ENCODE results near the gene LRRTM4. TPM values are rescaled to one million over a fixed set of nuclear protein-coding genes. Genes with fewer than 3 reads are reported as not detected.

The LRRTM4 gene
- total RNA-seq, 2 donors from 2014 or later = 7.0 to 21.1 TPM

DNA sequence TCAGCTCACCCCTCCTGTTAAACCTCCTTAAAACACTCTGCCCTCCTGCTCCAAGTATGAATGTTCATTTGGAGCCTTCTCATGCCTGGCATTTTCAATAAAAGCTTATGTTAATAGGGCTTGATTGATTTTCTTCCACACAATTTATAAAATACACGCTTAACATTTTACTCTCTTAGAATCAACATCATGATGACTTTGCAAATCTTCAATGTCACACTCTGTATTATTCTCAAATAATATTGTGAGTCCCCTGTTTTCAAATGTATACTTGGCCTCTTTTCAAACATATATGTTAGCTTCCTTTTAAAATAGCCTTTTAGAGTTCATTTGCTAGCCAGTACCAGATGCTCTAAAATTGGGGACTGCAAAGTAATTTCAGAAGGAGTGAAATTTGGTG is 520.3 kb downstream of the LRRTM4 start:
- WGBS, 2 experiments (ENCODE audit: insufficient coverage in 1 of 2, insufficient read length in 1 of 2) = 92 to 100% methylated on average over 1 of the region's 1 CpG
- Mint-ChIP-seq H3K27ac (no peak overlapping the region), H3K9me3 (peaks cover 7% of the 10 kb centered on the region), H3K36me3 (ENCODE audit: low read depth) (peaks cover 24% of the 10 kb centered on the region), H3K4me1 (peaks cover 7% of the 10 kb centered on the region), H3K27me3 (ENCODE audit: insufficient read depth) (peaks cover 1% of the 10 kb centered on the region), H3K4me3 (no peak overlapping the region)
- no peak overlapping the region for H3K27ac ChIP-seq (ENCODE audit: low read depth, low read length)
- no peaks in the 10 kb centered on the region for H3K36me3 ChIP-seq (ENCODE audit: control insufficient read depth, insufficient read depth, low read length)
- DNase-seq = no peak
- no peaks in the 10 kb centered on the region for H3K4me1 ChIP-seq (ENCODE audit: control insufficient read depth, insufficient read depth, low read length)
- no peaks in the 10 kb centered on the region for H3K27me3 ChIP-seq (ENCODE audit: control insufficient read depth, insufficient read depth, low read length, poor library complexity, severe bottlenecking)
- no peak for TF ChIP-seq CTCF (conservative IDR thresholded peaks at IDR 0.05)
- no peak overlapping the region for H3K4me3 ChIP-seq (ENCODE audit: low read length)
- H3K9me3 ChIP-seq (ENCODE audit: control insufficient read depth, low read length) = peaks cover 9% of the 10 kb centered on the region
- H3K9ac ChIP-seq (ENCODE audit: extremely low read depth, low read length, poor library complexity, severe bottlenecking) = no peak overlapping the region

DNA sequence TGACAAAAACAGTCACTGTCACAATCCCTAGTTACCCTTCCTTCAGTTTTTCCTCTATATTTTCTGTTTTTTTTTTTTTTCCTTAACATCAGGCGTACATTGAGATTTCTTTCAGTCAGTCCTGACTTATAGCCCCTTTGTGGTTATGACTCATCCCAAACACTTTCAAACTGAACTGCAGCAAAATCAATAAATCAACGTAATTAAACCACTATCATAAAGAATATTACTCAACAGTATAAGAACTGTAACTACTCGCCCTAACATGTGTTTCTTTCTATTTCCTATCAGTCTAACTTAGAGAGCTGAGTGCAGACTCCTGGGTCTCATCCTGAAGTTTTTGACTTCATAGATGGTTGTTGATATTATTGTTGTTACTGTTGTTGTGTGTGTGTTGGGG is 523.5 kb downstream of the LRRTM4 start:
- 82 to 86% methylated on average over 2 to 3 of the region's 3 CpGs for WGBS, 2 experiments (ENCODE audit: insufficient coverage in 1 of 2, insufficient read length in 1 of 2)
- H3K9me3 ChIP-seq (ENCODE audit: control insufficient read depth, low read length) = peaks cover 5% of the 10 kb centered on the region
- no peak for TF ChIP-seq CTCF (conservative IDR thresholded peaks at IDR 0.05)
- no peak overlapping the region for H3K9ac ChIP-seq (ENCODE audit: extremely low read depth, low read length, poor library complexity, severe bottlenecking)
- Mint-ChIP-seq H3K9me3 (peaks cover 5% of the 10 kb centered on the region), H3K4me1 (peaks cover 5% of the 10 kb centered on the region), H3K36me3 (ENCODE audit: low read depth) (peaks cover 8% of the 10 kb centered on the region), H3K4me3 (no peak overlapping the region), H3K27ac (no peak overlapping the region), H3K27me3 (ENCODE audit: insufficient read depth) (no peaks in the 10 kb centered on the region)
- no peak overlapping the region for H3K4me3 ChIP-seq (ENCODE audit: low read length)
- no peaks in the 10 kb centered on the region for H3K4me1 ChIP-seq (ENCODE audit: control insufficient read depth, insufficient read depth, low read length)
- no peaks in the 10 kb centered on the region for H3K36me3 ChIP-seq (ENCODE audit: control insufficient read depth, insufficient read depth, low read length)
- no peaks in the 10 kb centered on the region for H3K27me3 ChIP-seq (ENCODE audit: control insufficient read depth, insufficient read depth, low read length, poor library complexity, severe bottlenecking)
- DNase-seq = no peak
- no peak overlapping the region for H3K27ac ChIP-seq (ENCODE audit: low read depth, low read length)

- Histone ChIP-seq H3K4me3 (ENCODE audit: low read length) (no peak overlapping the region), H3K9me3 (ENCODE audit: control insufficient read depth, low read length) (no peaks in the 10 kb centered on the region), H3K36me3 (ENCODE audit: control insufficient read depth, insufficient read depth, low read length) (no peaks in the 10 kb centered on the region), H3K9ac (ENCODE audit: extremely low read depth, low read length, poor library complexity, severe bottlenecking) (no peak overlapping the region), H3K27ac (ENCODE audit: low read depth, low read length) (no peak overlapping the region), H3K4me1 (ENCODE audit: control insufficient read depth, insufficient read depth, low read length) (no peaks in the 10 kb centered on the region), H3K27me3 (ENCODE audit: control insufficient read depth, insufficient read depth, low read length, poor library complexity, severe bottlenecking) (no peaks in the 10 kb centered on the region)
- peaks cover 5% of the 10 kb centered on the region for H3K4me1 Mint-ChIP-seq
- H3K36me3 Mint-ChIP-seq (ENCODE audit: low read depth) = peaks cover 2% of the 10 kb centered on the region
- TF ChIP-seq CTCF (conservative IDR thresholded peaks at IDR 0.05) = no peak
- H3K4me3 Mint-ChIP-seq = no peak overlapping the region
- H3K27ac Mint-ChIP-seq = no peak overlapping the region
- no peaks in the 10 kb centered on the region for H3K27me3 Mint-ChIP-seq (ENCODE audit: insufficient read depth)
- no peaks in the 10 kb centered on the region for H3K9me3 Mint-ChIP-seq
- no peak for DNase-seq
These were observed 524.0 kb downstream of the LRRTM4 start for GRCh38 chr2:76998152-76998551.

All from endodermal cell (in vitro differentiated cells).